GM10248 (cell line): ENCODE data around the gene IFNL1.

Source experiments
- CTCF ChIA-PET: fragments of 300-600 bp; sonication (Branson Sonifier 250); formaldehyde crosslinking; extraction: SDS; loops from one replicate; lab custom pipeline; 2021; ENCODE audit warnings: antibody characterized with exemption; lab: Yijun Ruan, JAX
- POLR2A ChIA-PET: fragments of 350-650 bp; sonication (Branson Sonifier 250); formaldehyde crosslinking; extraction: SDS; loops from one replicate; lab custom pipeline; 2020; ENCODE audit warnings: antibody characterized with exemption; lab: Yijun Ruan, JAX
- DNase-seq: peaks from one replicate; pipeline ENCODE4 v3.0.0; 2012; ENCODE audit errors: extremely low spot score
- TF ChIP-seq, protein P1 (sequence below): IDR thresholded peaks from 2 replicates; pipeline ENCODE4 v1.5.1; 2012; ENCODE audit warnings: mild to moderate bottlenecking, low read depth; ENCODE audit errors: extremely low read depth, missing control alignments, control extremely low read depth

The IFNL1 gene

DNA sequence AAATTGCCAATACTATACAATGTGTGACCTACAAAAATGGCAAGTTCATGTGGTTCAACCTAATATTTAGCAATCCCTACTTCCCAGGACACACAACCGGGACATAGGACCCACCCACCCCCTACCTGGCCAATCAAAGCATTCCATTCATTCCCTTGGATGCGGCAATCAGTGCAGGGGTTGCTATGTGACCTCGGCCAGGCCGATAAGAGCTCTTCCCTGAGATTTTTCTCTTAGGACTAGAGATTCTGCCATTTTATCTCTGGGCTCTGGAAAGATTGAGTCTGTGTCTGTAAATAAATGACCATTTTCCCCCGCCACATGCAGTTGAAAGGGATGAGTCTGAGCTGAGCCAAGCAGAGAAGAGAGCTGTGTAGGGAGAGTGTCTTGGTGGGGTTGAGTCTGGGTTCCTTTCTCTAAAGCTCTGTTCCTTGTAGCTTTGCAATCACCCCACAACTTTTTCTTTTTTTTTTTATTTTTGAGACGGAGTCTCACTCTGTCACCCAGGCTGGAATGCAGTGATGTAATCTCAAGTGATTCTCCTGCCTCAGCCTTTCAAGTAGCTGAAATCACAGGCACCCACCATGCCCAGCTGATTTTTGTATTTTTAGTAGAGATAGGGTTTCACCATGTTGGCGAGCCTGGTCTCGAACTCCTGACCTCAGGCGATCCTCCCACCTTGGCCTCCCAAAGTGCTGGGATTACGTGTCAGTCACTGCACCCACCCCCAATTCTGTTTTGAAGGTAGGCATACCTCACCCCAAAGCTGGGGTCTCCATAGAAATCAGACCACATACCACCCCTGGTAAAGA is 7.4 kb downstream of the IFNL1 start:
- DNase-seq = peak; percentile 1
- CTCF ChIA-PET = interaction anchor here (0.9 to 1.3 kb wide), 2 partner anchors 11 to 13 kb away, joined by 3 read pairs; no protein-coding TSS in a partner anchor
- TF ChIP-seq, protein P1, sequence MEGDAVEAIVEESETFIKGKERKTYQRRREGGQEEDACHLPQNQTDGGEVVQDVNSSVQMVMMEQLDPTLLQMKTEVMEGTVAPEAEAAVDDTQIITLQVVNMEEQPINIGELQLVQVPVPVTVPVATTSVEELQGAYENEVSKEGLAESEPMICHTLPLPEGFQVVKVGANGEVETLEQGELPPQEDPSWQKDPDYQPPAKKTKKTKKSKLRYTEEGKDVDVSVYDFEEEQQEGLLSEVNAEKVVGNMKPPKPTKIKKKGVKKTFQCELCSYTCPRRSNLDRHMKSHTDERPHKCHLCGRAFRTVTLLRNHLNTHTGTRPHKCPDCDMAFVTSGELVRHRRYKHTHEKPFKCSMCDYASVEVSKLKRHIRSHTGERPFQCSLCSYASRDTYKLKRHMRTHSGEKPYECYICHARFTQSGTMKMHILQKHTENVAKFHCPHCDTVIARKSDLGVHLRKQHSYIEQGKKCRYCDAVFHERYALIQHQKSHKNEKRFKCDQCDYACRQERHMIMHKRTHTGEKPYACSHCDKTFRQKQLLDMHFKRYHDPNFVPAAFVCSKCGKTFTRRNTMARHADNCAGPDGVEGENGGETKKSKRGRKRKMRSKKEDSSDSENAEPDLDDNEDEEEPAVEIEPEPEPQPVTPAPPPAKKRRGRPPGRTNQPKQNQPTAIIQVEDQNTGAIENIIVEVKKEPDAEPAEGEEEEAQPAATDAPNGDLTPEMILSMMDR = no peak
- POLR2A ChIA-PET = no interaction called here

DNA sequence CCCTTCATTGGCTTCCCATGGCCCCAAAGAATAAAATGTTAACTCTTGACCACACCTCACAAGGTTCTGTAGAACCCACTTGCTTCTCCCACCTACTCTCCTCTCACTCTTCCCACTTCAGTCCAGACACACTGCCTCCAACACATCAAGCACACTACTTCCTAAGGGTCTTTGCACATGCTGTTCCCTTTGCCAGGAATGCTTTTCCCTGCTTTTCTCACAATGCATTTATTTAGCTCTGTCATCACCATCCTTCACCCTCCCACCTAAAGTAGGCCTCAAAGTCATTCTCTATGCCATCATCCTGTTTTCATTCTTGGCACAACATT is 7.9 kb downstream of the IFNL1 start:
- ChIA-PET POLR2A (no interaction called here), CTCF (interaction anchor here (1.3 kb wide), 1 partner anchor 11 kb away, joined by 3 read pairs; no protein-coding TSS in a partner anchor)
- peak; percentile 3 for DNase-seq
- TF ChIP-seq, protein P1 = no peak

- no peak for DNase-seq
- TF ChIP-seq, protein P1 = no peak
- POLR2A ChIA-PET = no interaction called here
- CTCF ChIA-PET = interaction anchor here (1.3 to 1.4 kb wide), 2 partner anchors 11 to 12 kb away, joined by 3 read pairs; no protein-coding TSS in a partner anchor
These were observed 8.7 kb downstream of the IFNL1 start for GRCh38 chr19:39304701-39305571.

DNA sequence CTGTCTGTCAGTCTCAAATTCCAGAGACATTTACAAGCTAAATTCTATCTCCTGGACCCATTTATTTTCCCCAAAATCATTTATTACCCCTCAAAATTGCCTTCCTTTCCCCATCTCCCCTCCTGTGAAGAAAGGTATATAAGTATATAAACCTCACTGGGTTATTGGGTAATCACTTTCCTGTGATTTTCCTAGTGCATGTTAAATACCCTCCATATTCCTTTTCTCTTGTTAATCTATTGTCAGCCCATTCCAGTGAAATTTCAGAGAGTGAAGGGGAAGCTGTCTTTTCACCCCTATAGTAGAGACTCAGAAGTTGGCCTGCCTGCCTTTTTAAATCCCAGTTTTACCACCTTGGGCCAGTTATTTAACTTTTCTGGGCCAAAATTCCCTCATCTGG is 9.9 kb downstream of the IFNL1 start:
- ChIA-PET CTCF (interaction anchor here (1.4 kb wide), 1 partner anchor 10 kb away, joined by 3 read pairs; no protein-coding TSS in a partner anchor), POLR2A (no interaction called here)
- TF ChIP-seq, protein P1 = no peak
- no peak for DNase-seq

- POLR2A ChIA-PET = no interaction called here
- DNase-seq = no peak
- CTCF ChIA-PET = no interaction called here
- TF ChIP-seq, protein P1 = no peak
These were observed 11.0 kb downstream of the IFNL1 start for GRCh38 chr19:39307046-39307821.

- TF ChIP-seq, protein P1 = no peak
- DNase-seq = peak; percentile 8
- ChIA-PET CTCF (no interaction called here), POLR2A (no interaction called here)
These were observed 11.8 kb downstream of the IFNL1 start for GRCh38 chr19:39307822-39308530.
